Glutamatergic neuron (in vitro differentiated cells): Measurements from ENCODE around the gene ZNF526. TPM values are rescaled to one million over a fixed set of nuclear protein-coding genes. Genes with fewer than 3 reads are reported as not detected.

Experiments
- total RNA-seq: library from RNA; stranded (reverse); fragmentation: NEBNext Ultra II Directional; extraction: Animal tissue kit (Norgen Biotek cat#: 25700); gene quantifications from one replicate; pipeline ENCODE4 v1.2.1, GENCODE V29; 2021; ENCODE audit not compliant: unreplicated experiment

ZNF526 gene
- total RNA-seq, 1 donor from 2014 or later, result 12.0 TPM

Other genes starting within 250 kb of the ZNF526 start
- 650 TPM for gene ATP1A3, start 226.1 kb upstream of the ZNF526 start, total RNA-seq
- gene GRIK5, start 150.1 kb upstream of the ZNF526 start, total RNA-seq, result 79.1 TPM
- gene ZNF574, start 144.1 kb upstream of the ZNF526 start, total RNA-seq, result 24.1 TPM
- gene POU2F2, start 87.9 kb upstream of the ZNF526 start, total RNA-seq, result 53.4 TPM
- 30.7 TPM for gene DEDD2, start 2.6 kb upstream of the ZNF526 start, total RNA-seq
- 83.2 TPM for gene GSK3A, start 22.3 kb downstream of the ZNF526 start, total RNA-seq
- 28.0 TPM for gene ERF, start 34.8 kb downstream of the ZNF526 start, total RNA-seq
- 150 TPM for gene CIC, start 48.9 kb downstream of the ZNF526 start, total RNA-seq
- gene PRR19, start 81.8 kb downstream of the ZNF526 start, total RNA-seq, result 1.6 TPM
- gene PAFAH1B3, start 82.3 kb downstream of the ZNF526 start, total RNA-seq, result 199 TPM
- gene TMEM145, start 93.0 kb downstream of the ZNF526 start, total RNA-seq, result 24.7 TPM
- 72.8 TPM for gene MEGF8, start 105.3 kb downstream of the ZNF526 start, total RNA-seq
- gene CNFN, start 170.0 kb downstream of the ZNF526 start, total RNA-seq, result 2.8 TPM
- gene LIPE, start 207.1 kb downstream of the ZNF526 start, total RNA-seq, result 39.0 TPM
- gene CXCL17, start 222.6 kb downstream of the ZNF526 start, total RNA-seq, result not detected